GM12874 (cell line): ENCODE results near the gene REEP1.

Experiments used
- TF ChIP-seq, protein P1 (sequence below): IDR thresholded peaks from 2 replicates; pipeline ENCODE4 v1.5.1; 2011; ENCODE audit warnings: low read depth, mild to moderate bottlenecking, control low read depth, low read length, moderate library complexity; ENCODE audit not compliant: insufficient read depth

REEP1 gene

DNA sequence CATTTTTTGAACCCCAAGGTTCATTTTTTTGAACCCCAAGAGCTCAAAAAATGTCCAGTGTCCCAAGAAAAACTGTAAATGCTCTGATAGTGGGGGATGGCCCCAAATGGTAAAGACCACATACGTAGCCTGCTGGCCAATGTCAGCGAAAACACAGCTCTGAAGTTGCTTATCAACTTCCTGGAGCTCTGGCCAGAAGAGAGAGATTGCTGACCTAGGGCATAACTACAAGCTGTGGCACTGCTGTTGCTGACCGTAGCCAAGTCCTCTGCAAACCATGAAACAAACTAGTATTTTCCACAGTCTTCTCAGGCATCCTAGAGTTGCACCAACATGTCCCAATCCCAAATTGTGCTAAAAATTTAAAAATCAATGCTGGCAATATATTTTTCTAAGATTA is 50.9 kb downstream of the REEP1 start:
- TF ChIP-seq, protein P1, sequence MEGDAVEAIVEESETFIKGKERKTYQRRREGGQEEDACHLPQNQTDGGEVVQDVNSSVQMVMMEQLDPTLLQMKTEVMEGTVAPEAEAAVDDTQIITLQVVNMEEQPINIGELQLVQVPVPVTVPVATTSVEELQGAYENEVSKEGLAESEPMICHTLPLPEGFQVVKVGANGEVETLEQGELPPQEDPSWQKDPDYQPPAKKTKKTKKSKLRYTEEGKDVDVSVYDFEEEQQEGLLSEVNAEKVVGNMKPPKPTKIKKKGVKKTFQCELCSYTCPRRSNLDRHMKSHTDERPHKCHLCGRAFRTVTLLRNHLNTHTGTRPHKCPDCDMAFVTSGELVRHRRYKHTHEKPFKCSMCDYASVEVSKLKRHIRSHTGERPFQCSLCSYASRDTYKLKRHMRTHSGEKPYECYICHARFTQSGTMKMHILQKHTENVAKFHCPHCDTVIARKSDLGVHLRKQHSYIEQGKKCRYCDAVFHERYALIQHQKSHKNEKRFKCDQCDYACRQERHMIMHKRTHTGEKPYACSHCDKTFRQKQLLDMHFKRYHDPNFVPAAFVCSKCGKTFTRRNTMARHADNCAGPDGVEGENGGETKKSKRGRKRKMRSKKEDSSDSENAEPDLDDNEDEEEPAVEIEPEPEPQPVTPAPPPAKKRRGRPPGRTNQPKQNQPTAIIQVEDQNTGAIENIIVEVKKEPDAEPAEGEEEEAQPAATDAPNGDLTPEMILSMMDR: no peak

- TF ChIP-seq, protein P1: no peak
Observed at GRCh38 chr2:86285981-86286380, 51.4 kb downstream of the REEP1 start.

GRCh38 chr2:86285571-86285970 is 51.9 kb downstream of the REEP1 start:
- TF ChIP-seq, protein P1: no peak

DNA sequence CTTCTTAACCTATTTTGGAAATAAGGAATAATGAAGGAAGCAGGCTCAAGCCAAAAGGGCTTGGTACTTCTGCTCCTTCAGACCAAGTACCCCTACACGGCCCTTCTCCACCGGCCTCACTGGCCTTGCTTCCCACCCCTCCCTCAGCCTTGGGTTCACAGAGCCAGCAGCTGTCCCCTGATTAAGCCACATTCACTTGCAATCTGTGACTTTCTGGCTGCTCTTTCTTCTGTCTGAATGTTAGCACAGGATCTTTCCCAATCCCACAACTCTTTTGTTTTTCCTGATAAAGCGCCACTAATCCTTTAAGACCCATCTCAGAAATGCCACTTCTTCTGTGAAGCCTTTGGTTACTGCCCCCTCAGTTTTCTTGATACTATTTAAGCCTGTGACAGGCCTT is 52.4 kb downstream of the REEP1 start:
- TF ChIP-seq, protein P1: no peak

- TF ChIP-seq, protein P1: no peak
Observed at GRCh38 chr2:86284401-86284841, 53.0 kb downstream of the REEP1 start.

- TF ChIP-seq, protein P1: no peak
Observed at GRCh38 chr2:86283411-86284030, 53.9 kb downstream of the REEP1 start.

DNA sequence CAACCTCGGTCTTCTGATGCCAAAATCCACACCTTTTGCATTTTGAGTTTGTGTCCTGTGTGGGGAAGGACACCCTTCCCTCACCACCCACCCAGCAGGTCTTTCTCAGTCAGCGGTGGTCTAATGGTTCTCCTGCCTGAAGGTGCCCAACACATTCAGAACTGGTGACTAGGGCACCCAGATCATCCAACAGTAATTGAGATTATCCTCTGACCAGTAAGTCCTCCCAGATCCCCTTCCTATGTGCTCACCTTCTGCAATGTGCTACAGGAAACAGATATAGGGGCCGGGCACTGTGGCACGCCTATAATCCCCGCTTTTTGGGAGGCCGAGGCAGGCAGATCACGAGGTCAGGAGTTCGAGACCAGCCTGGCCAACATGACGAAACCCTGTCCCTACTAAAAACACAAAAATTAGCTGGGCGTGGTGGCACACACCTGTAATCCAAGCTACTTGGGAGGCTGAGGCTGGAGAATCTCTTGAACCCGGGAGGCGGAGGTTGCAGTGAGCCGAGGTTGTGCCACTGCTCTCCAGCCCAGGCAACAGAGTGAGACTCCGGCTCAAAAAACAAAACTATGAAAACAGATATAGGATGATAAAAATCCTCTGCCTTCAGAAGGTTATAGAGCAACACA is 56.2 kb downstream of the REEP1 start:
- TF ChIP-seq, protein P1: no peak
